ENCODE data around the gene BUB1B. TPM values are rescaled to one million over a fixed set of nuclear protein-coding genes. Genes with fewer than 3 reads are reported as not detected.

Gene BUB1B
- total RNA-seq, 4 donors from 2014 or later, result 0.37 to 7.4 (median 1.5) TPM

- DNase-seq (ENCODE audit: low spot score), result no peak
- no peak for ATAC-seq (ENCODE audit: low FRiP score)
- no peak for TF ChIP-seq CTCF (IDR thresholded peaks at IDR 0.05)
Measured at GRCh38 chr15:40175160-40175559, 14.3 kb downstream of the BUB1B start.

- TF ChIP-seq CTCF (IDR thresholded peaks at IDR 0.05), result no peak
Measured at GRCh38 chr15:40182358-40183029, 21.6 kb downstream of the BUB1B start.

GRCh38 chr15:40183636-40184463 is 23.0 kb downstream of the BUB1B start:
- DNase-seq (ENCODE audit: low spot score) (no peak), ATAC-seq (ENCODE audit: low FRiP score) (no peak)
- no peak for TF ChIP-seq CTCF (IDR thresholded peaks at IDR 0.05)

More at GRCh38 chr15:40182358-40183029, 21.6 kb downstream of the BUB1B start:
- no peak for DNase-seq (ENCODE audit: low spot score)
- ATAC-seq (ENCODE audit: low FRiP score), result no peak

GRCh38 chr15:40190591-40190990 is 29.7 kb downstream of the BUB1B start:
- ATAC-seq (ENCODE audit: low FRiP score) (no peak), DNase-seq (ENCODE audit: low spot score) (no peak)
- no peak for TF ChIP-seq CTCF (IDR thresholded peaks at IDR 0.05)

- ATAC-seq (ENCODE audit: low FRiP score), result no peak
- TF ChIP-seq CTCF (IDR thresholded peaks at IDR 0.05), result no peak
Measured at GRCh38 chr15:40192942-40193341, 32.1 kb downstream of the BUB1B start.

GRCh38 chr15:40197434-40197833 is 36.6 kb downstream of the BUB1B start:
- DNase-seq (ENCODE audit: low spot score), result no peak
- no peak for ATAC-seq (ENCODE audit: low FRiP score)
- TF ChIP-seq CTCF (IDR thresholded peaks at IDR 0.05), result no peak

More at GRCh38 chr15:40192942-40193341, 32.1 kb downstream of the BUB1B start:
- DNase-seq (ENCODE audit: low spot score), result no peak
